HG03457 (cell line): ENCODE results near the gene JDP2.

ENCODE experiments used
- ATAC-seq: cut with Tn5 transposase; IDR thresholded peaks from one replicate; pipeline ENCODE4 v1.9.1; 2021; ENCODE audit warnings: moderate number of reproducible peaks; ENCODE audit not compliant: unreplicated experiment

JDP2 gene

GRCh38 chr14:75511201-75511600 lies 83.4 kb downstream of the JDP2 start:
- ATAC-seq, result no peak

DNA sequence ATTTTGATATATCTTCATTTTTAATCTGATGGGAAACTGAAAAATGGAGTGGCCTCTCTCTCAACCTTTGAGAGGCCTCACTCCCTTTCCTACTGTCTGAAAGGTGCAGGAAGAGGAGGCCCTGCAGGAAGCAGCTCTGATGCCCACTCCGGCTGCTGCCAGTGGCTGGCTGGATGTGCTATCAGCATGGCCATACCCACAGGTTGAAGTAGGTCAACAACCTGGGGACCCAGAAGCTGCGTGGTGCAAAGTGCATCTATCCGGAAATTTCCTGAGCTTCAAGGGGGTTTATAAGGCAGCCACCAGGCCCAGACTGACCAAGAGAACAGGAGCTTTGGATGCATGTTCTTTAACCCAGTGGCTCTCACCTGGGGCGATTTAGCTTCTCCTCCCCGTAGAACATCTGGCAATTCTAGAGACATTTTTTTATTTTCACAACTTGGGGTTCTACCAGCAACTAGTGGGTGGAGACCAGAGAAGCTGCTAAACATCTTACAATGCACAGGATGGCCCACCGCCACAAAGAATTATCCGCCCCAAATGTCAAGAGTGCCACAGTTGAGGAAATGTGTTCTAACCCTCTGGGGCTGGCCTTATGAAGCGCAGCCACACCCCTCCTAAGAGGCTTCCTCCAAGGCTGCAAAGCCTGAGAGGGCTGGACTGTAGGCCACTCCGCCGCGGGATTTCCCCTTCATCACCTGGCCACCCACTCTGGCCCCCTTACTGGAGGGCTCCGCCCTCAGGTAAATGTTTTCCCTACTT lies 86.3 kb downstream of the JDP2 start:
- peak; percentile 21 for ATAC-seq

DNA sequence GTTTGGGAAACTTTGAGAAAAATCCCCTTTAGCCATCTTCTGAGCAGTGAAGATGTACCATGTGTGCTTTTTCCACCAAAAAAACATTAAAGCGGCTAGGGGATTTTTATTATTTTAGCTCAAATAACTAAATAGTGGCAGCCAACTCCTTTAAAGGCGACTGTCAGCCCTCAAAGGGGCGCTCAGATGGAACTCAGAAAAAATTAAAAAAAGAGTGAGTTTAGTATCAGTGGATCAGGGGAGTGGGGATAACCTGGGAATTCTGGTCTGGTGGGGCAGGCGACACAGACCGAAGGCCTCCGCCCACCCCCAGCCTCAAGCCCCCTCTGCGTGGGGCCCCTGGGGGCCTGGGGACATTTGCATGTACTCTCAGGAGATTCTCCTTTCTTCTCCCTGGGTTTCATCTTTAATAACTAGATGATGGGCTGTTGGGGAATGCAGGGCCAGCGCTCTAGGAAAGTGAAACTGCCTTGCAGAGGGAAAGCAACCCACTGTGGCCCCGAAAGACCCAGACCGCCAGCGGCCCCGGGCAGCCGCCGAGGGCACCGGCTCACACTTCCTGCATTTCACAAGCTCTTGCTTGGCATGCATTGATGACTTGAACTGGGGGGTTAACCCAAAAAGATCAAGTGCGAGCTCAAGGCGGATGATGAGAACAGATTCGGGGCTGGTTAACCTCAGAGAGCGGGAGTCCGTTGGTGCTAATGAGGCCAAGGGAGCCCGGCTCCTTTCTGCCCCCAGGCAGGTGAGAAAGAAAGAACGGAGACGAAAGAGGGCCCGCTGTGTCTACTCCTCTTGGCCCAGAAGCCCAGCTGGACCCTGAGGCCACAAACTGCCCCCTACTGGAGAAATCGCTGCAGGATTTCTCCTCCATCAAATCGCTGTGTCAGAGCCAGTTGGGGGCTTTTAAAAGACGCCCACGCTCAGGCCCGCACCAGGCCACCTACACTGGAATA lies 87.1 kb downstream of the JDP2 start:
- peak; percentile 44 for ATAC-seq

DNA sequence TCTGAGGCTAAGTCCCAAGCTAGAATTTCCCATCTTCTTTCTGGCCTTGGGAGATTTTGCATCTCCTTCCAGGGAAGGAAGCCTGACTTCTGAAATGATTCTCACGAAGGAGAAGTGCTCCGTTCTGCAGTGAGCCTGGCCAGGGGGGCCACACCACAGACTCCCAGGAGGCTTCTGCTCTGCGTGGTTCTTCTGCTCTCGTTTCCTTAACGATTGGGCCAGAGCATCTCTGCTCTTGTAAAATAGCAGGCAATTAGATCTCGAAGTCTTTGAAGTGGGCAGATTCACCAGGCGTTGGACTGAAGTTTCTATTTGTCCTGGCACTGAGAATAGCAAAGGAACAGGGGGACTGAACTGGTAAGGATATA lies 87.8 kb downstream of the JDP2 start:
- ATAC-seq, result peak; percentile 41

- ATAC-seq, result no peak
Measured at GRCh38 chr14:75518625-75519024, 90.8 kb downstream of the JDP2 start.

DNA sequence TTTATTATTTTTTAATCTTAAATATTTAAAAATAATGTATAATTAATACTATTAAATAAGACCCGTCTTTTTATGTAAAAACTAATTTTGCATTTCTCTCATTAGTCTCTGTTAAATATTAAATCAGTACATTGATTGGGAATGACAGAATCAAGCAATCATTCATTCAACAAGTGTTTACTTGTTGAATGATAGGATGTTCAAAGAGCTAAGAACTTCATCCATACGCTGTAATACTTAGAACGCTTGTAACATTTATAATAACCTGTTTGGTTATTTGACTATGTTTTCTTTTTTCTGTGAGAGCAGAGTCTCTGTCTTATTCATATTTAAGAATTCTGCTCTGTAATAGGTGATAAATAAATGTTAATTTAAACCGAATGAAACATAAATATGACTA lies 91.6 kb downstream of the JDP2 start:
- ATAC-seq, result no peak

DNA sequence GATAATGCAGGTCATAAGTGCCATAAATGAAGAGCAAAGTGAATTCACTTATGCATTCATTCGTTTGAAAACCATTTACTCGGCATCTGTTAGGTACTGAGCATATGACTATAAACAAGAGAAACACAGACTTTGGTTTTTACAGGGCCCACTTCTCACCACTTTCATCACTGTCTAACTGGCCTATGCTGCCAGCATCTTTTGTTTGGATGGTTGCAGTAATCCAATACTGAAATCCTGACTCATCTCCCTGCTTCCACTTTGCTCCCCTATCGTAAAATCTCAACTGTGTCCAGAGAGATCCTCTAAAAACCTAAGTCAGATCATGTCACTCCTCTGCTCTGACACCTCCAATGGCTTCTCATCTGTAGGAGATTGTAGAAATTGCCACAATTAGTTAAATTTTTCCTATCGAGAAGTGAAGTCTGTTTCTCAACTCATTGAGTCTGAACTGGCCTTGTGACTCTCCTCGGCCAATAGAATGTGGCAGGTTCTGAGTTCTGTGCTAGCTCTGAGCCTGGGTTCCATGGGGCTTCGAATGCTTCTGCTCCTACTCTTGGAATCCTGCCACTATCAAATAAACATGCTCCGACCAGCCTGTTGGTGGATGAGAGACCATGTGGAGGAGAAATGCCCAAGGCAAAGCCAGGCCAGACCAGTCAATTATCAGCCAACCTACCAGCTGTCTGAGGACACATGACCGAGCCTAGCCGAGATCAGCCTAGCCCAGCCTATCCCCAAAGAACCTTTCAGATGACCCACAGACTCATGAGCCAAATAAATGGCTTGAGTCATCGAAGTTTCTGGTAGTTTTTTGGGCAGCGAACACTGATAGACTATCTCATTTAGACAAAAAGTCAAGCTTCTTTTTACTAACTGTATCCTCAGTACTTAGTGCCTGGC lies 92.3 kb downstream of the JDP2 start:
- ATAC-seq, result no peak

- no peak for ATAC-seq
Measured at GRCh38 chr14:75520852-75521251, 93.0 kb downstream of the JDP2 start.

- no peak for ATAC-seq
Measured at GRCh38 chr14:75521415-75522199, 93.8 kb downstream of the JDP2 start.

- no peak for ATAC-seq
Measured at GRCh38 chr14:75522224-75522982, 94.6 kb downstream of the JDP2 start, which contains the start of gene BATF. TSS of gene BATF (plus strand) at chr14:75522469. CDS start at chr14:75522683, 214 bp downstream.

GRCh38 chr14:75522983-75523318 lies 95.1 kb downstream of the JDP2 start:
- no peak for ATAC-seq
